Renal cortical epithelial cell (primary cell): ENCODE results near the gene LCN6. TPM values are rescaled to one million over a fixed set of nuclear protein-coding genes. Genes with fewer than 3 reads are reported as not detected.
A peak's percentile ranks its signal among the peaks of the same experiment; 100 is the strongest.
"Not testable (repeated sequence)": the region's sequence is repeated elsewhere in the genome, so short reads cannot be mapped to it uniquely, and the experiment has no call there.

ENCODE experiments used
- DNase-seq: peaks from one replicate; pipeline ENCODE4 v3.0.0-alpha.2; 2011; ENCODE audit warnings: low read depth
- total RNA-seq: library from RNA; depleted of rRNA; stranded (reverse); fragments of >200 nt; gene quantifications from 2 replicates; pipeline ENCODE4 v1.2.3, GENCODE V29; 2014

LCN6 gene
- total RNA-seq, 1 donor from 2014 or later: not detected

DNA sequence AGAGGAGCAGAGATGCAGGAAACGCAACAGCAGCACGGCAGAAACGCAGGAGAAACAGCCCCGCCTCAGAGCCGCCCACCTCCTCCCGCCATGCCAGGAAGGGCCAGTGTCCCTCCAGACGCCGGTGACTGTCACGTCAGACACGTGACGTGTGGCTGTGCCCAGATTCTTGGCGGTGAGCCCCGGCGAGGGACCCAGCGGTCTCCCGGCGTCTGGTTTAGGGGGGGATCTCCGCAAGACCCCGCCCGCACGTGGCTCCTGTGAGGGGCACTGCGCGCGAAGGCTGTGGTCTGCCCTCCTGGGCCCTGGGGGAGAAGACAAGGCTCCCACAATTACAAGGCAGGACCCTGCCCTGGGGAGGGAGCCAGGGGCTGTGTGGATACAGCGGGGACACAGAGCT, 12.1 kb upstream of the LCN6 start:
- no peak for DNase-seq

GRCh38 chr9:136759436-136760325, 11.4 kb upstream of the LCN6 start:
- no peak for DNase-seq

GRCh38 chr9:136759001-136759400, 10.7 kb upstream of the LCN6 start:
- no peak for DNase-seq

- DNase-seq: no peak
Measured at GRCh38 chr9:136757751-136758140, 9.4 kb upstream of the LCN6 start.

GRCh38 chr9:136757328-136757727, 9.0 kb upstream of the LCN6 start:
- no peak for DNase-seq

DNA sequence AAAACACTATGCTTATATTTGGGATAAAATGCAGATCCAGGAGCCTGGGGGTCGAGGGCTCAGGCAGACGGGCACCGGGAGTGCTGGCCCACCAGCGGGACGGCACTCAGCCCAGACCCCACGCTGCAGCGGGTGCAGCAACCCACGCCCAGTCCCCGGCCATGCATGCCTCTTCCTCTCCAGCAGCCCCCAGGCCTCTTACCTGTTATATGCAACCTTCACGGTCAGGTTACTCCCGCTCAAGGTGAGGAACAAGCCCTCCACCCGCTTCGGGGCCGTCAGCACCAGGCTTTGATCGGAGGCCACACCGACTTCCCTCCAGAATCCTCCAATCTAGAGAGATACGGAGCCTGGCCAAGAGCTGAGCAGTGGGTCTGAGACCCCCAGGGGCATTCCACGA, 8.5 kb upstream of the LCN6 start:
- no peak for DNase-seq

GRCh38 chr9:136756134-136756438, 7.8 kb upstream of the LCN6 start:
- no peak for DNase-seq

DNA sequence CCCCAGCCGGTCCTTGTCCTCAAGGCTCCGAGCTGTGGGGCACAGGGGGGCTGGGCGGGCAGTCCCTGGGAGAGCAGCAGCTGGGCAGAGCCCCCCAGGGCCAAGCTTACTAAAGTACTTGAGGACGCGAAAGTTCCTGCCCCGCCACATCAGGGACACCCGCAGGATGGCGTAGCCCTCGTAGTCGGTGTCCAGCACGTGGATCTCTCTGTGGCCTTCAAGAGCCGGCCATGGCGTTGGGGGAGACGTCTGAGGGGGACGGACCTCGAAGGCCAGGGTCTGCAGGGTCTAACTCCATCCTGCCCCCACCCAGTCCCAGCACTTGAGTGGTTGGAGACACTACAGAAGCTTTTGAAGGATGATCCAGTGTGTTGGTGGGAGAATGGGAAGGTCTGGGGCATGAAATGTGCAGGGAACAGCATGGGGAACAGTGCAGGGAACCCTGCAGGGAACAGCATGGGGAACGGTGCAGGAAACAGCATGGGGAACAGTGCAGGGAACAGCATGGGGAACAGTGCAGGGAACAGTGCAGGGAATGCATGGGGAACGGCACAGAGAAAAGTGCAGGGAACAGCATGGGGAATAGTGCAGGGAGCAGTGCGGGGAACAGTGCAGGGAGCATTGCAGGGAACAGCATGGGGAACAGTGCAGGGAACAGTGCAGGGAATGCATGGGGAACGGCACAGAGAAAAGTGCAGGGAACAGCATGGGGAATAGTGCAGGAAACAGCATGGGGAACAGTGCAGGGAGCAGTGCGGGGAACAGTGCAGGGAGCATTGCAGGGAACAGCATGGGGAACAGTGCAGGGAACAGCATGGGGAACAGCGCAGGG, 7.2 kb upstream of the LCN6 start:
- DNase-seq: not testable (repeated sequence)

DNA sequence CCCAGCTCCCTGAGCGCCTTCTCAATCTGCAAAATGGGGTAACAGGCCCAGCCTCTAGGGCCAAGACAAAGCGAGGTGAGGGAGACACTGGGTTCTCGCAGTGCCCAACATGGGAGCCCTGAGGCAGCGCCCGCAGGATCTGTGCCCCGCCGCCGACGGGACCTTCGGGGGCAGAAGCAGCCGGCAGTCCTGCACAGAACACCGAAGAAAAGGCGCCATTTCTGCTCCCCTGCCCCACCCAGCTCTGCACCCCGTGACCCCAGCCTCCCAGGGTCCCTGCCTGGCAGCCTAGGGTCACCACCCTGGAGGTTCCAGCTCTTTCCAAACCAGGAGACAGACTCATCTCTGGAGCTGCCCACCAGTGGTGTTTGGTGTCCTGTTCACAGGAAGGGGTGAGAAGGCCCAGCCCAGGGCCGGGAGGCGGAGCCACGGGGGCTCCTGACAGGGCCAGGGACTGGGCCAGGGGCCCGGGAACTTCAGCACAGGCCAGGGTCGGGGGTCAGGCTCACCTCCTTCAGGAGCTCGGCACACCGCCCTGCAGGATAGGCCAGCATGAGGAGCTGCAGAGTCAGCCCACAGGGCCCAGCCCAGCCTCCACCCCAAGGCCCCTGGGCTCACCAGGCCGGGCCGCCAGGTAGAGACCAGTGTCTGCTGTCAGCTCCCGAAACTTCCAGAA, 6.4 kb upstream of the LCN6 start:
- DNase-seq: no peak

DNA sequence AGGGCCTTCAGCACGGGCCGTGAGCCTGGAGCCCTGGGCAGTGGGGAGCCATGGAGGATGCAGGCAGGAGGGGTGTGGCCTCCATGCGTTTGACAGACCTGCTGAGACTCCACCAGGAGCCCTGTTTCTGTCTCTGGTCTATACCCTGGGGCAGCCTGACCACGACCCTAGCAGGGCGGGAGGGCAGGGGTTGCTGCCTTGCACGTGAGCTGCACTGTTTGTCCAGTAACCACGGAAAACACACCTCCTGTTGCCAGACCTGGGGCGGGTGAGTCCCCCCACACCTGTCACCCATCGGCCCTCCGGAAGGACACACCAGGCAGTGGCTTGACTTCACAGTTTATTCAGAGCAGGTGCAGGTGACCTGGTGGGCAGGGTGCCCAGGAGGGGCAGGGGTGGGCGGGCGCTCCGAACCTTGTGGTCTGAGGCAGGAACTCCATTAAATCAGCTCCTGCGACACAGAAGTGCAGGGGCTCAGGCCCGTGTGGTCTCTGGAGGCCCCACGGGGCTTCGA, 5.8 kb upstream of the LCN6 start:
- DNase-seq: no peak

- DNase-seq: no peak
Measured at GRCh38 chr9:136753371-136754058, 5.2 kb upstream of the LCN6 start.

DNA sequence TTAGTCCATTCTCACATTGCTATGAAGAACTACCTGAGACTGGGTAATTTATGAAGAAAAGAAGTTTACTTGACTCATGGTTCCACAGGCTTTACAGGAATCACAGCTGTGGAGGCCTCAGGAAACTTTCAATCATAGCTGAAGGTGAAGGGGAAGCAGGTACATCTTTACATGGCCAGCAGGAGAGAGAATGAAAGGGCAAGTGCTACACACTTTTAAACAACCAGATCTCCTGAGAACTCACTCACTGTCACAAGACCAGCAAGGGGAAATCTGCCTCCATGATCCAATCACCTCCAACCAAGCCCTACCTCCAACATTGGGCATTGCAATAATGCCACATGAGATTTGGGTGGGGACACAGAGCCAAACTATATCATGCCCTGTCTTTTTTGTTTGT, 3.5 kb upstream of the LCN6 start:
- no peak for DNase-seq

GRCh38 chr9:136751244-136751643, 2.9 kb upstream of the LCN6 start:
- DNase-seq: no peak

DNA sequence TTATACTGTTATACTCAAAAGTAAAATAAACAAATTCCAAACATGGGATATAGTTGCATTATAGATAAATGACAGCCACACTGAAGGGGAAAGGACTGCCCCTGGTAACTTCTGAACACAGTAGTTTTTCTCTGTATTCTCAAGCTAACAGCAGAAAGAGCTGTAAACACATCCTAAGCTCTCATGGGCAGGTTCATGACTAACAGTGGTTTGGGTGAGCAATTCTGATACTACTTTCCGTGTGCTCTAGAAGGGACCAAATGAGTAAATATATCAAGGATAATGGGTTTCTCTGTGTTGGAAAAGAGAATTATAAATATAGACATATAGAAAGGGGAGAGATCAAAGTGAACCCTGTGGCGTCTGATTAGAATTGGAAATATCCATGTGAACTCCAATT, 2.2 kb upstream of the LCN6 start:
- peak; percentile 34 for DNase-seq

DNA sequence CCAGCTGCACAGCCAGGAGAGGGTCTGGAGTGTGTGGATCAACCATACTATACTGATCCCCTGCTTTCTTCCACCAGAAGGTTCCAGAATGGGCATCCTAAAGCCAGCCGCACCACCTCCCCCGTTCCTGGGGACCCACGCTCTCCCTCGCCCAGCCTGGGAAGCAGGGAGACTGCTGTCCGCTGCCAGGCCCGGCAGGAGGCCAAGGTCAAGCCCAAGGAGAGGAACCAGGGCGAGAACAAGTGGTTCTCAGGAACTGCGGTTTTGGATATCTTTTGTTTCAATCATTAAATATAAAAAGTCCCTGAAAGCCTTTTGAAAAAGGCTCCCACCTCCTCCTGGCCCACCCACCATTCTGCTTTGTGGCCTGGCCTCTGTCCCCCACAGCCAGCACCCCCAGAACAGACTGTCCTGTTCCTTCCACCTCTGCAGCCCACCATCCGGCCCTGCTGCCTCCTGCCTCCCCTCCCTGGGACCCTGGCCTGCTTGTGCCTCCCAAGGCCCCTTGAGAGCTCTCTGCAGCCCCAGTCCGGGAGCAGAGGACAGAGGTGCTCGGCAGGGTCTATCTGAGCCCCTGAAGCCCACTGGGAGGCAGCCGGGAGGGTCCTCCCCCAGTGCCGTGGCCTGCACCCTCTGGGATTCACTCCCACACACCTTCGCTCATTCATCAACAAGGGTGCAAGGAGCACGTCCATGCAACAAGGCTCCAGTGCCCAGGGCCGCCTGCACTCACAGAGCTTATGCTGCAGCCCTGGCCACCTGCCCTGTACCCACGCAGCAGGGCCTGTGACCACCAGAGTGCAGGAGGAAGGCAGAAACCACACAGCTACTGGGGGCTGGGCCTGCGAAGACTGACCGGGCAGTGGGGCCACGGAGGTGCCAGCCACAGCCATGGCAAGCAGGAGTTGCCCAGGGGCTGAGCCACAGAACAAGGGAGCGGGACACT, 614 bp upstream of the LCN6 start:
- DNase-seq: no peak

GRCh38 chr9:136747161-136748060, 914 bp downstream of the LCN6 start:
- no peak for DNase-seq

DNA sequence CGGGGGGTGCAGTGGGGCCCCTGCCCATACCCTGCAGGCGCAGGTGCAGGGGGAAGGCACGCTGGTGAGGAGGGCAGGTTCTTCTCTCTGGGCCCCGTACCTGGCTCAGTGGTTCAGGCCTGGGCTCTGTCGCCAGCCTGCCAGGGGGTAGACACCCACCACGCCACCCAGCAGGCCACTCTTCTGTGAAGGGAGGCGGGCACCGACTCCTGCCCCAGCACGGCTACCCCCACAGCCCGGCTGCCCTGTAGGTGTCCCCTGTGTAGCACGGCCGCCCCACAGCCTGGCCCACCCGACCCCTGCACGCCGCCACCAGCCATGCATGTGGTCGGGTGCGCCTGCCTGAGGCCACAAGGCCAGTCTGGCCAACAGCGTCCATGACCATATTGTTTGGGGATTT, 1.7 kb downstream of the LCN6 start:
- DNase-seq: no peak

GRCh38 chr9:136746155-136746490, 2.2 kb downstream of the LCN6 start:
- DNase-seq: no peak

DNA sequence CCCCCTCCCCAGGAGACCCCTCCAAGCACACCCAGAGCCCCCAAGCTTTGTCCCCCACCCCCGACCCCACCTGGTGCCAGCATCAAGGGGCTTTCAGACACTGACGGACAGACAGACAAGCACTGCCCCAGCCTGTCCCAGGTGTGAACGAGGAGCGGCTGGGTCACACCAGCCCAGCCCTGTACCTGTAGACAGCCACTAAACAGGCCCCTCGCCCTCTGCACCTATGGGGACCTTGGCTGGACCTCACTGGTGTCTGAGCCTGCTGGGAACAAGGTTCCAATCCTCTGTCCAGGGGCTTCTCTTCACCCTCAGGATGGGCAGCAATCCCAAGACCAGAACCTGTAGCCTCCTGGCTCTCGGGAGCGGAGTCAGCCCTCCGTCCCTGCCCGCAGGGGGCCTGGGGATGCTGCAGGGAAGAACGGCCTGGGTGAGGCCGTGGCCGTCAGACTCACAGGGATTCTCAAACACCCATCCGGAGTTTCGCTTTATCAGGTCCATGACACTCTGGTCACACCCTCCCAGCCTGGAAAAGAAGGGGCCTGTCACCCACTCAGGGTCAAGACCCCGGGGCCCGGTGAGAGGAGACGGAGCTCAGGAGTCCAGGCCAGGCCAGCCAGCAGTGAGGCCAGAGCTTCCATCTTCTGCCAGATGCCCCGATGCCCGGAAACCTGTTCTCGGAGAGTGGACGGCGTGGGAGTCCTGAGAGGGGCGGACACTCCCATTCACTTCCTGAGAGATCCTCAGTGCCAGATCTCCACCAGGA, 2.8 kb downstream of the LCN6 start:
- no peak for DNase-seq
